Mesenchymal stem cell (in vitro differentiated cells and primary cell): ENCODE data around the gene DUOXA2. TPM values are rescaled to one million over a fixed set of nuclear protein-coding genes. Genes with fewer than 3 reads are reported as not detected.
"Not testable (repeated sequence)": the region's sequence is repeated elsewhere in the genome, so short reads cannot be mapped to it uniquely, and the experiment has no call there.

Experiments used
- DNase-seq: peaks from one replicate; pipeline ENCODE4 v3.0.0-alpha.2; 2013
- H2AFZ ChIP-seq: one replicate; pipeline ENCODE4 v1.6.1; 2013; ENCODE audit warnings: low read depth, mild to moderate bottlenecking, control low read depth, inconsistent platforms, low read length, moderate library complexity
- H2AK5ac ChIP-seq: 2 replicates; pipeline ENCODE4 v1.6.1; 2013; ENCODE audit warnings: low read length, moderate library complexity, mild to moderate bottlenecking, inconsistent platforms; ENCODE audit not compliant: severe bottlenecking
- H2BK120ac ChIP-seq: one replicate; pipeline ENCODE4 v1.6.1; 2013; ENCODE audit warnings: low read depth, mild to moderate bottlenecking, inconsistent platforms, low read length, moderate library complexity
- H2BK12ac ChIP-seq, 2 experiments: one replicate each; pipeline ENCODE4 v1.6.1; 2013; ENCODE audit warnings: inconsistent platforms in 2 of 2, low read length in 2 of 2, mild to moderate bottlenecking in 2 of 2, moderate library complexity in 2 of 2, control low read depth in 1 of 2
- H2BK15ac ChIP-seq: one replicate; pipeline ENCODE4 v1.6.1; 2013; ENCODE audit warnings: mild to moderate bottlenecking, low read depth, inconsistent platforms; ENCODE audit not compliant: poor library complexity, severe bottlenecking
- H2BK5ac ChIP-seq: 2 replicates; pipeline ENCODE4 v1.6.1; 2013; ENCODE audit warnings: low read depth, mild to moderate bottlenecking, low read length, control low read depth, inconsistent platforms; ENCODE audit not compliant: poor library complexity, severe bottlenecking
- H3K14ac ChIP-seq, 2 experiments: one replicate each; pipeline ENCODE4 v1.6.1; 2013; ENCODE audit warnings: inconsistent platforms in 2 of 2, low read length in 2 of 2, control low read depth in 1 of 2, mild to moderate bottlenecking in 1 of 2, moderate library complexity in 1 of 2
- H3K18ac ChIP-seq, 2 experiments: one replicate each; pipeline ENCODE4 v1.6.1; 2013; ENCODE audit warnings: inconsistent platforms in 2 of 2, low read length in 2 of 2, control low read depth in 1 of 2, low read depth in 1 of 2, mild to moderate bottlenecking in 1 of 2
- H3K23ac ChIP-seq, 2 experiments: one replicate each; pipeline ENCODE4 v1.6.1; 2013; ENCODE audit warnings: inconsistent platforms in 2 of 2, low read length in 2 of 2, mild to moderate bottlenecking in 2 of 2, moderate library complexity in 2 of 2, control low read depth in 1 of 2
- H3K27ac ChIP-seq: 2 replicates; pipeline ENCODE4 v1.5.1; 2013; ENCODE audit warnings: mild to moderate bottlenecking, moderate library complexity, low read length, control low read depth, inconsistent platforms; ENCODE audit not compliant: poor library complexity, severe bottlenecking
- H3K27me3 ChIP-seq, 2 experiments: 2 replicates each; pipeline versions ENCODE4 v1.6.1 to v1.7.0; 2013; ENCODE audit warnings: low read length in 2 of 2, mild to moderate bottlenecking in 2 of 2, moderate library complexity in 2 of 2, control low read depth in 1 of 2, inconsistent platforms in 1 of 2; ENCODE audit not compliant: control insufficient read depth in 1 of 2, insufficient read depth in 1 of 2
- H3K36me3 ChIP-seq, 2 experiments: 2 replicates each; pipeline versions ENCODE4 v1.6.1 to v1.7.0; 2013; ENCODE audit warnings: low read length in 2 of 2, control low read depth in 1 of 2, inconsistent platforms in 1 of 2, low read depth in 1 of 2, mild to moderate bottlenecking in 1 of 2; ENCODE audit not compliant: insufficient read depth in 2 of 2, control insufficient read depth in 1 of 2
- H3K4ac ChIP-seq, 2 experiments: one replicate each; pipeline ENCODE4 v1.6.1; 2013; ENCODE audit warnings: inconsistent platforms in 2 of 2, low read length in 2 of 2, mild to moderate bottlenecking in 2 of 2, moderate library complexity in 2 of 2, control low read depth in 1 of 2, low read depth in 1 of 2
- H3K4me1 ChIP-seq: 2 replicates; pipeline ENCODE4 v1.6.1; 2013; ENCODE audit warnings: low read depth, low read length, control low read depth; ENCODE audit not compliant: control insufficient read depth, insufficient read depth
- H3K4me2 ChIP-seq: 2 replicates; pipeline ENCODE4 v1.6.1; 2013; ENCODE audit warnings: low read length, mild to moderate bottlenecking, inconsistent platforms; ENCODE audit not compliant: poor library complexity, severe bottlenecking
- H3K4me3 ChIP-seq, 2 experiments: 2 replicates each; pipeline versions ENCODE4 v1.5.1 to v1.7.0; 2013; ENCODE audit warnings: low read length in 2 of 2, mild to moderate bottlenecking in 2 of 2, control low read depth in 1 of 2, low read depth in 1 of 2; ENCODE audit not compliant: insufficient read depth in 1 of 2
- H3K79me1 ChIP-seq: replicated peaks from 2 replicates; pipeline ENCODE4 v1.6.1; 2013; ENCODE audit warnings: mild to moderate bottlenecking, control low read depth, low read length, inconsistent platforms; ENCODE audit not compliant: poor library complexity, severe bottlenecking
- H3K9ac ChIP-seq: 2 replicates; pipeline ENCODE4 v1.7.0; 2013; ENCODE audit warnings: mild to moderate bottlenecking, low read length, moderate library complexity
- H3K9me3 ChIP-seq: 2 replicates; pipeline ENCODE4 v1.7.0; 2013; ENCODE audit warnings: mild to moderate bottlenecking, low read length; ENCODE audit not compliant: control insufficient read depth
- H4K8ac ChIP-seq: one replicate; pipeline ENCODE4 v1.6.1; 2013; ENCODE audit warnings: inconsistent platforms, mild to moderate bottlenecking, low read length, moderate library complexity
- H4K91ac ChIP-seq: one replicate; pipeline ENCODE4 v1.6.1; 2013; ENCODE audit warnings: mild to moderate bottlenecking, low read length, inconsistent platforms
- WGBS: methylation state at CpG from one replicate; pipeline ENCODE4 v1.1.7; 2013; ENCODE audit warnings: mixed read lengths; 5-methylcytosine and 5-hydroxymethylcytosine counted together
- polyA plus RNA-seq, 2 experiments: library from polyadenylated mRNA; stranded (reverse); fragments of 200-250 nt; gene quantifications; one replicate each; pipeline ENCODE4 v1.2.3, GENCODE V29; 2013

The DUOXA2 gene
- not detected for polyA plus RNA-seq (2013, experiment 1 of 2)
- not detected for polyA plus RNA-seq (2013, experiment 2 of 2)

DNA sequence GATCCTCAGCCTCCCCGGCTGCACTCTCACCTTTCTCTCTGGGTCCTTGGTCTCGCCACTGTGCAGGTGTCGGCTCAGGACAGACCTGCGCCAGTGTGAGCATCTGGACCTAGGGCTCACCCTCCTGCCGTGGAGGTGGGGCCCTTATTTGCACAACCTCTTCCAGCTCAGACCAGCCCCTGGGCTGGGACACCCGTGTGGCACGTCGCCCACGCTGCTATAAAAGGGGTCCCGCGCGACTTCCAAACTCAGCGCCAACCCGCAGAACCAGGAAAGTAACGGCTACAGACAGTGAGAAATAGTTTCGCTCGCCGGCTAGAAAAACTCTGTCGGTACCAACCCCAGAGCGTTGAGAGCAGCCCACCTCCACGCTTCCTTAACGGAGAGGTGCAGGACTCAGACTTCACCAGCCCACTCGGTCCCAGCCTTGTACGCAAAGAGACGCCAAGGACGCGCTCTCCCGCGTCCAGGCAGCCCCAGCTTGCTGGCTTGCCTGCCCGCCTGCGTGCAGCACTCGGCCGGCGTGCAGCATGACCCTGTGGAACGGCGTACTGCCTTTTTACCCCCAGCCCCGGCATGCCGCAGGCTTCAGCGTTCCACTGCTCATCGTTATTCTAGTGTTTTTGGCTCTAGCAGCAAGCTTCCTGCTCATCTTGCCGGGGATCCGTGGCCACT, at the start of gene DUOXA2, which contains the start of gene DUOX2:
TSS of gene DUOXA2 (plus strand) at position 251 of the 675 bp plus-strand sequence. CDS start at position 531, 280 bp downstream.
TSS of gene DUOX2 (minus strand) at position 97 of the 675 bp plus-strand sequence. CDS start 761 bp downstream, outside the sequence.
- Histone ChIP-seq H3K18ac (no peak within 1 kb of the TSS), H3K4me1 (peaks cover 28% of the 10 kb centered on the region), H3K14ac (no peak within 1 kb of the TSS), H3K79me1 (no peaks in the 10 kb centered on the region), H3K9ac (no peak within 1 kb of the TSS), H2BK5ac (no peak within 1 kb of the TSS), H3K9me3 (no peaks in the 10 kb centered on the region), H3K4me3 (peak within 1 kb of the TSS in 1 of 2 experiments; percentile 27), H2BK120ac (no peak within 1 kb of the TSS), H3K23ac (no peak within 1 kb of the TSS), H3K27me3 (peaks cover 84 to 87% of the 10 kb centered on the region in 2 experiments), H2BK15ac (no peak within 1 kb of the TSS), H4K8ac (no peak within 1 kb of the TSS), H3K4ac (no peak within 1 kb of the TSS), H3K4me2 (no peak within 1 kb of the TSS), H2BK12ac (no peak within 1 kb of the TSS), H4K91ac (no peak within 1 kb of the TSS), H2AK5ac (no peak within 1 kb of the TSS), H3K36me3 (no peaks in the 10 kb centered on the region), H3K27ac (no peak within 1 kb of the TSS), H2AFZ (no peak within 1 kb of the TSS)
- no peak for DNase-seq
- 7% methylated on average over 42 of the region's 42 CpGs for WGBS

DNA sequence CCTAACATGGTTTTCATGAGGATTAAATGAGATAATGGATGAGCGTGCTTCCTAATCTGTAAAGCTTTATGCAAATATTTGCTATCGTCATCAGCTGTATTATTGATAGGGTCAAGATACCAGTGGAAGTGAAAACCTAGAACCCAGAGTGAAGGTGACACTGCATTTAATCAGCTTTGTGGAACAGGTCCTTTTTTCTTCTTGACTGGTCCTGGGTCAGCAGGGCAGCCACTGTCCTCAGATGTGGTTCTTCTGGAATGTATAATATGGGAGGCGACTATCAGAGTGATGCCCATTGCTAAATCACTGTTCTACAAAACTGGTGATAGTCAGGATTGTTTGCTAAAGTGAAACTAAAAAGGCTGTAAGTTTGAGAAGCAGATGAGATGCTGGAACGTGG, 49.7 kb upstream of the DUOXA2 start:
- Histone ChIP-seq H3K4me3 (no peak overlapping the region), H2BK12ac (no peak overlapping the region), H2BK15ac (no peak overlapping the region), H3K18ac (no peak overlapping the region), H3K9ac (no peak overlapping the region), H2BK120ac (no peak overlapping the region), H3K14ac (no peak overlapping the region), H3K27ac (no peak overlapping the region), H3K36me3 (peaks cover 0 to 6% of the 10 kb centered on the region in 2 experiments), H3K23ac (no peak overlapping the region), H2AK5ac (no peak overlapping the region), H3K27me3 (no peaks in the 10 kb centered on the region), H3K4me2 (no peak overlapping the region), H2BK5ac (no peak overlapping the region), H2AFZ (no peak overlapping the region), H3K4me1 (peaks cover 8% of the 10 kb centered on the region), H4K91ac (no peak overlapping the region), H3K9me3 (no peaks in the 10 kb centered on the region), H4K8ac (no peak overlapping the region), H3K79me1 (no peaks in the 10 kb centered on the region), H3K4ac (no peak overlapping the region)
- 100% methylated on average over 3 of the region's 4 CpGs for WGBS
- DNase-seq, result peak; percentile 46

DNA sequence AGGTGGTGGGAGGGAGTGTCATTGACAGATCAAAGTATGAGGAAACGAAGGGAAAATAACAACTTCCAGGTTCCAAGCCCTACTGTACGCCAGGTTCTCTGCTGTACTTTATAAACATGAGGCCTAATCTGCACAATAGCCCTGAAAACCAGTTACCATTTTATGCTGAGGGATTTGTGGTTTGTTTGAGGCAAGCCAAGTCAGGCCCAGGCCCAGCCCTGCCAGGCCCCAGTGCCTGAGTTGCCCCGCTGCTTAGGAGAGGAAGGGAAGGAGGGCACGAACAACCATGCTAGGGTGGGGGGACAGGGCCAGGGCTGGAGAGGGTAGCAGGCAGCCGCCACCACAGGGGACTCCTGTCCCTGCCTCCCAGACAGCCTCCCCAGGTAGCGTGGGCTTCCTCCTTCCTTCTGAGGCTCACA, 44.2 kb upstream of the DUOXA2 start:
- WGBS, result no CpG with 5 or more reads among the region's 6 CpGs

DNA sequence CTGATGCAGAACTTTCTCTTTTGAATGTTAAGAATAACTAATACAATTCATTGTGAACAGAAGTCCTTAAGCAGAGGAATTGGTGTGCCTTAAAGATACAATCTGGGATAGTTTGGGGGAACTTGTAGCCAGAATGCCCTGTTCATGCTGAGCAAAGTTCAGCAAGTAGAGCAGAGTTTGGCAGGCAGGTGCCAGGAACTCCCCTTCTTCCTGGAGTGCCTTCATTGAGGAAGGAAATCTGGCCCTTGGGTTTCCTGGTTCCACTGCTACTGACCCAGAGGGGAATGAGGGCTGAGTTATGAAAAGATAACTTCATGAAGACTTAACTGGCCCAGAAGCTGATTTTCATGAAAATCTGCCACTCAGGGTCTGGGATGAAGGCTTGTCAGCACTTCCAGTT, 40.5 kb upstream of the DUOXA2 start:
- H3K14ac ChIP-seq, H2AFZ ChIP-seq, H3K4me1 ChIP-seq, H2BK15ac ChIP-seq, H3K9ac ChIP-seq, H2AK5ac ChIP-seq, H2BK5ac ChIP-seq, DNase-seq, H3K4me2 ChIP-seq, H3K4ac ChIP-seq, H2BK120ac ChIP-seq, H3K9me3 ChIP-seq, H3K4me3 ChIP-seq, H3K79me1 ChIP-seq, H4K91ac ChIP-seq, H3K27me3 ChIP-seq, H2BK12ac ChIP-seq, H3K27ac ChIP-seq, H3K18ac ChIP-seq, H3K23ac ChIP-seq, H3K36me3 ChIP-seq, H4K8ac ChIP-seq: not testable (repeated sequence)

More for the DNA sequence above, 44.2 kb upstream of the DUOXA2 start:
- not testable (repeated sequence) for H3K23ac ChIP-seq, H3K4me2 ChIP-seq, H2BK12ac ChIP-seq, H2AK5ac ChIP-seq, H3K9ac ChIP-seq, H3K27ac ChIP-seq, H3K4me1 ChIP-seq, H3K4me3 ChIP-seq, H3K79me1 ChIP-seq, H2BK15ac ChIP-seq, H3K14ac ChIP-seq, H3K18ac ChIP-seq, H2AFZ ChIP-seq, DNase-seq, H3K9me3 ChIP-seq, H3K4ac ChIP-seq, H2BK5ac ChIP-seq, H4K8ac ChIP-seq, H3K27me3 ChIP-seq, H2BK120ac ChIP-seq, H3K36me3 ChIP-seq, H4K91ac ChIP-seq
